ENCODE data around the gene EPSTI1.
"Not testable (repeated sequence)": the region's sequence is repeated elsewhere in the genome, so short reads cannot be mapped to it uniquely, and the experiment has no call there.

The EPSTI1 gene, protein sequence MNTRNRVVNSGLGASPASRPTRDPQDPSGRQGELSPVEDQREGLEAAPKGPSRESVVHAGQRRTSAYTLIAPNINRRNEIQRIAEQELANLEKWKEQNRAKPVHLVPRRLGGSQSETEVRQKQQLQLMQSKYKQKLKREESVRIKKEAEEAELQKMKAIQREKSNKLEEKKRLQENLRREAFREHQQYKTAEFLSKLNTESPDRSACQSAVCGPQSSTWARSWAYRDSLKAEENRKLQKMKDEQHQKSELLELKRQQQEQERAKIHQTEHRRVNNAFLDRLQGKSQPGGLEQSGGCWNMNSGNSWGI

GRCh38 chr13:42991898-42992763 lies at the start of gene EPSTI1:
Gene EPSTI1 (minus strand): TSS chr13:42992241. CDS start chr13:42992165, 76 bp downstream.
- H3K4me3 ChIP-seq (ENCODE audit: low read depth, low read length), result peak within 1 kb of the TSS; percentile 28

- no peak overlapping the region for H3K4me3 ChIP-seq (ENCODE audit: low read depth, low read length)
Observed at GRCh38 chr13:43041369-43041921, 49.4 kb upstream of the EPSTI1 start.

DNA sequence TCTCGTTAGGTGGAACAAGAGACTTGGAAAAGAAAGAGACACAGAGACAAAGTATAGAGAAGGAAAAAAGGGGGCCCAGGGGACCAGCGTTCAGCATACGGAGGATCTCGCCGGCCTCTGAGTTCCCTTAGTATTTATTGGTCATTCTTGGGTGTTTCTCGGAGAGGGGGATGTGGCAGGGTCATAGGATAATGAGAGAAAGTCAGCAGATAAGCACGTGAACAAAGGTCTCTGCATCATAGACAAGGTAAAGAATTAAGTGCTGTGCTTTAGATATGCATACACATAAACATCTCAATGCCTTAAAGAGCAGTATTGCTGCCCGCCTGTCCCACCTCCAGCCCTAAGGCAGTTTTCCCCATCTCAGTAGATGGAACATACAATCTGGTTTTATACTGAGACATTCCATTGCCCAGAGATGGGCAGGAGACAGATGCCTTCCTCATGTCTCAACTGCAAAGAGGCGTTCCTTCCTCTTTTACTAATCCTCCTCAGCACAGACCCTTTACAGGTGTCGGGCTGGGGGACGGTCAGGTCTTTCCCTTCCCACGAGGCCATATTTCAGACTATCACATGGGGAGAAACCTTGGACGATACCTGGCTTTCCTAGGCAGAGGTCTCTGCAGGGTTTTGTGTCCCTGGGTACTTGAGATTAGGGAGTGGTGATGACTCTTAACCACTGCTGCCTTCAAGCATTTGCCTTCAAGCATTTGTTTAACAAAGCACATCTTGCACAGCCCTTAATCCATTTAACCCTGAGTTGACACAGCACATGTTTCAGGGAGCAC lies 48.7 kb upstream of the EPSTI1 start:
- H3K4me3 ChIP-seq (ENCODE audit: low read depth, low read length), result not testable (repeated sequence)

DNA sequence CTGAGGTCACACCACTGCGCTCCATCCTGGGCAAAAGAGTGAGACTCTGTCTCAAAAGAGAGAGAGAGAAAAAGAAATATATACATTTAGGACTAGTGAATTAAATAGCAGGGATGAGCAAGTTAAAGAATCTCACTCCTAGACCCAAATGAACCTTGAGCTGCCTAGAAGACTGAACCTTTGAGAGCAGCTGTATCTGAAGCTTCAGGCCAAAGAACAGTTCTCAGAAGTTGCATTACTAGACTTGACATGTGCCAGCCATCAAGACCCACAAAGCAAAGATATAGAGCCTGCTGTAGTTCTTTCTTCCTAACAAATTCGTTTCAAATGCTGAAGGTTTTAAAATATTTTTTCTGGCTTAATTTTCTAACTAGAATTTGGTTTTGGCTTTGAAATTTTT lies 47.9 kb upstream of the EPSTI1 start:
- H3K4me3 ChIP-seq (ENCODE audit: low read depth, low read length), result no peak overlapping the region

GRCh38 chr13:43036351-43037250 lies 44.6 kb upstream of the EPSTI1 start:
- H3K4me3 ChIP-seq (ENCODE audit: low read depth, low read length), result no peak overlapping the region

- H3K4me3 ChIP-seq (ENCODE audit: low read depth, low read length), result no peak overlapping the region
Observed at GRCh38 chr13:43033038-43033437, 41.0 kb upstream of the EPSTI1 start.

- no peak overlapping the region for H3K4me3 ChIP-seq (ENCODE audit: low read depth, low read length)
Observed at GRCh38 chr13:43031881-43032280, 39.8 kb upstream of the EPSTI1 start.

DNA sequence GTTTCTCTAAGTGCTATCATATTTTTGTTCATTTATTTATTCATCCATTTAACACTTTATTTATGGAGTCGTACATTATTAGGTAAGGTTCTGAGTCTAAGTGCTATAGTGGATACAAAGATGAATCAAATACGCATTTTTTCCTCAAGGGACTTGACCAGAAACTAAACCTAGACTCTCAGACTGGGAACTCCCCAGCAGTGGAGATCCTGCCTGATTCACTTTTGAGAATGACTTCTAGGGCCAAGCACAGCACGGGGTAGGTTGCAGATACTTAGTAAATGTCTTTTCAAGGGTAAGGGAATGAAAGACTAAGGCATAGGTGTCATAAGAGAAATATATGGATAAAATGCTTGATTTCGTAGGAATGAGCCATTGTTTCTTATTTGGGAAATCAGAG lies 38.5 kb upstream of the EPSTI1 start:
- H3K4me3 ChIP-seq (ENCODE audit: low read depth, low read length), result no peak overlapping the region

DNA sequence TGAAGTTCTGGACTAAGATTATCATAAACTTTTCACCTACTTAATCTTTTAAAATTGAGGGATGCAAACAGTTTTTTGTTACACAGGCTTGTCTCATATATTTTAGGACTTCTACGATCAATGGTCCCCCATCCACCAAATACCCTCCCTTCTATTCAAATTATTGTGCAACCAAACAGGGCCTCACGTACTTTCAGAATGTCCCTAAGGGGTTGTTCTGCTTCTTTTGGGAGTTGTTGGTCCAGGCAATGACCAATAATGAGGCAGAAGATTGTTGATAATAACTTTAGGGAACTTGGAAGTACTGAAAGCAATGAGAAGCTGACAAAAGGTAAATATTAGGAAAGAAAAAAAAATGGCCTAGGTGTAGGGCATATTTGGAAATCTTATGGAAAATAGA lies 34.2 kb upstream of the EPSTI1 start:
- no peak overlapping the region for H3K4me3 ChIP-seq (ENCODE audit: low read depth, low read length)

DNA sequence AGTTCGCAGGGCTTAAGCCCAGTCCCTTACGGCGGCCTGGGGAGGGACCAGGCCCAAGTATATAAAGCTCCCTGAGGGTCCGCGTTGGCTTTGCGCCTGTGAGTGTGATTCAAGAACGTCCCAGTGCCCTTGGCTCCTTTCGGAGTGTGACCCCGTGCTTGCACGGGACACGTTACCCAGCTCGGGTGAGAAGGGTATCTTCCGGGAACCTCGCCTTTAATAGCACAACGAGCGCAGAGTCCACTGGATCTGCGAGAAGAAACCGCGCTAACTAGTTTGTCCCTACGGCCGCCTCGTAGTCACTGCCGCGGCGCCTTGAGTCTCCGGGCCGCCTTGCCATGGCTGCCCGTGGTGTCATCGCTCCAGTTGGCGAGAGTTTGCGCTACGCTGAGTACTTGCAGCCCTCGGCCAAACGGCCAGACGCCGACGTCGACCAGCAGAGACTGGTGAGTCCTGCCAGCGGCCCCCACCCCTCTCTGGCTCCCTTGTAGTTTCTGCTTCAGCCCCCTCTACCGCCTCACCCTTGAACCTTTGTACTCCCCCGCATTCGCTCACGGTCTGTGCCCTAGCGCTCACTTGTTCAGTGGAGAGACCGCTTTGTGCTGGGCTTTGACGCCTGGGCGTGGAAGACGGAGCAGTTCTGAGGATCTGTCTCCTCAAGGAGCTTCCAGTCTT lies 31.4 kb upstream of the EPSTI1 start, which contains the start of gene DNAJC15:
Gene DNAJC15, plus strand, starts transcription at position 298 of the 675 bp plus-strand sequence. Its CDS starts 41 bp downstream, at position 339.
- H3K4me3 ChIP-seq (ENCODE audit: low read depth, low read length), result peak within 1 kb of the TSS; percentile 56

GRCh38 chr13:43022934-43023288 lies 30.9 kb upstream of the EPSTI1 start:
- peak overlapping the region; percentile 56 for H3K4me3 ChIP-seq (ENCODE audit: low read depth, low read length)

GRCh38 chr13:43021926-43022670 lies 30.1 kb upstream of the EPSTI1 start:
- no peak overlapping the region for H3K4me3 ChIP-seq (ENCODE audit: low read depth, low read length)

- no peak overlapping the region for H3K4me3 ChIP-seq (ENCODE audit: low read depth, low read length)
Observed at GRCh38 chr13:43020794-43021193, 28.8 kb upstream of the EPSTI1 start.

- H3K4me3 ChIP-seq (ENCODE audit: low read depth, low read length), result no peak overlapping the region
Observed at GRCh38 chr13:43019811-43020210, 27.8 kb upstream of the EPSTI1 start.

GRCh38 chr13:43016226-43016625 lies 24.2 kb upstream of the EPSTI1 start:
- H3K4me3 ChIP-seq (ENCODE audit: low read depth, low read length), result no peak overlapping the region

DNA sequence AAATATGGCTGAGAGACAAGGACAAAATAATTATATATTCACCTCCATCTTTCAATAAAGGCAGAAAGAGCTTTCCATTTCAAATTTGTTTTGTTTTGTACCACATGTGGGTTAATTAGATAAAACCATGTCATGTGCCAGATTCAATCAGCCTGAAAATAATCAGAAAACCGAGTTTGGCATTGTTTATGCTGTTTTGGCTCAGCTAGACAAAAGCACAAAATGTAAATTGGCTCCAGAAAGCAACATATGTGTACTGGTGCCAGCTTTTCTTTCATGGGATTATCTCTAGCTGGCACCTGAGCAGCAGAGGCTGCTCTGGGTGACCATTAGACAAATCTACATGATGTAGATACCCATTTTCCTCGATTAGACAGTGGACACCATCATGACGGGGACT lies 22.1 kb upstream of the EPSTI1 start:
- no peak overlapping the region for H3K4me3 ChIP-seq (ENCODE audit: low read depth, low read length)

DNA sequence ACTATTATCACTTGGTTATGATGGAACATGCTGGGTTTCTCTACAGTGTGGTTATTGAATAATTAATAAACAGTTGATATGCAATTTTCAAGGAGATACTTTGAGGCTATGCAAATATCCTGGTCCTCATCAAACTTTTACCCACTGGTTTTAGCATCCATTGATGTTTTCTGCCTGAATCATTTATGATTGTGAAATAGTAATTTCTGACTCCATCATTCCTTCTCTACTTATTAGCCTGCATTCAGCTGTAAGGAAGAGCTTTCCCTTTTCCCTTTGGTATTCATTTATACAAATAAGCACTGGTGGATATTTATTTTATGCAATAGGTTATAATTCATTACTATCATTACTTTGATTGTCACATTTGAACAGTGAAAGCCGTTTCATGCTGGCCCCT lies 17.5 kb upstream of the EPSTI1 start:
- H3K4me3 ChIP-seq (ENCODE audit: low read depth, low read length), result no peak overlapping the region

DNA sequence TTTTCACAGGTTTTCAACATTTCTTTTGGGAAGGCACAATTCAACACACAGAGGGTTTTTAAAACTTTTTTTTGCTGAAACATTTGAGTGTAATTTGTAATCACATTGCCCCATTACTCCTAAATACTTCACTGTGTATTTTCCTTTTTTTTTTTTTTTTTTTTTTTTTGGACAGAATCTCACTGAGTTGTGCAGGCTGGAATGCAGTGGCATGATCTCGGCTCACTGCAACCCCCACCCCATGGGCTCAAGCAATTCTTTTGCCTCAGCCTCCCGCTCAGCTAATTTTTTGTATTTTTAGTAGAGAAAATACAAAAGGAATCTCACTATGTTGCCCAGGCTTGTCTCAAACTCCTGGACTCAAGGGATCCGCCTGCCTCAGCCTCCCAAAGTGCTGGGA lies 16.6 kb upstream of the EPSTI1 start:
- H3K4me3 ChIP-seq (ENCODE audit: low read depth, low read length), result no peak overlapping the region
